HEK293 (cell line): ENCODE measurements around the gene CDH12.

Source experiments
- CTCF ChIA-PET: fragments of 350-600 bp; formaldehyde crosslinking; extraction: SDS; loops from one replicate; lab custom pipeline; 2021; ENCODE audit warnings: antibody characterized with exemption; lab: Yijun Ruan, JAX
- POLR2A ChIA-PET: fragments of 300-600 bp; formaldehyde crosslinking; extraction: SDS; loops from one replicate; lab custom pipeline; 2020; ENCODE audit warnings: antibody characterized with exemption, inconsistent platforms; lab: Yijun Ruan, JAX
- H3K27ac ChIP-seq: fragments of 200-500 bp; sonication (Bioruptor generic); 2 replicates; pipeline ENCODE4 v1.5.1; 2014; ENCODE audit warnings: low read depth, low read length, control low read depth, inconsistent platforms; ENCODE audit errors: extremely low read depth
- H3K36me3 ChIP-seq, 2 experiments: fragments of 200-500 bp in 1 of 2; sonication (Bioruptor generic) in 1 of 2; 1 replicate in 1 of 2; 2 replicates in 1 of 2; pipeline ENCODE4 v1.5.1; 2014 to 2017; ENCODE audit warnings: inconsistent platforms in 2 of 2, low read length in 2 of 2; ENCODE audit not compliant: control insufficient read depth in 2 of 2, insufficient read depth in 1 of 2
- H3K4me1 ChIP-seq: fragments of 200-500 bp; sonication (Bioruptor generic); 2 replicates; pipeline ENCODE4 v1.5.1; 2014; ENCODE audit warnings: mild to moderate bottlenecking, low read length, inconsistent platforms; ENCODE audit not compliant: control insufficient read depth, insufficient read depth
- H3K4me3 ChIP-seq: 2 replicates; pipeline ENCODE4 v1.5.1; 2011; ENCODE audit warnings: low read depth, mild to moderate bottlenecking, control low read depth, low read length, moderate library complexity
- H3K9me3 ChIP-seq: fragments of 200-500 bp; sonication (Bioruptor generic); 2 replicates; pipeline ENCODE4 v1.5.1; 2014; ENCODE audit warnings: low read depth, low read length, inconsistent platforms; ENCODE audit not compliant: control insufficient read depth, insufficient read depth
- KLF10 ChIP-seq: fragments of 450-650 bp; IDR thresholded peaks from 2 replicates; pipeline ENCODE4 v1.5.1; 2018; ENCODE audit warnings: missing biosample characterization, mild to moderate bottlenecking, missing genetic modification characterization
- MEIS1 ChIP-seq: sonication (generic); formaldehyde crosslinking; IDR thresholded peaks from 2 replicates; pipeline ENCODE4 v1.8.1; 2022; ENCODE audit warnings: missing genetic modification reagents, mild to moderate bottlenecking, borderline replicate concordance
- OVOL3 ChIP-seq: fragments of 450-650 bp; formaldehyde crosslinking; IDR thresholded peaks from 2 replicates; pipeline ENCODE4 v1.5.1; 2016; ENCODE audit warnings: missing biosample characterization, missing genetic modification characterization
- PRDM2 ChIP-seq: fragments of 450-650 bp; formaldehyde crosslinking; IDR thresholded peaks from 2 replicates; pipeline ENCODE4 v1.5.1; 2016; ENCODE audit warnings: missing biosample characterization, missing genetic modification characterization, borderline replicate concordance
- PRDM4 ChIP-seq: fragments of 450-650 bp; formaldehyde crosslinking; IDR thresholded peaks from 2 replicates; pipeline ENCODE4 v1.5.1; 2017; ENCODE audit warnings: missing biosample characterization, missing genetic modification characterization
- TRIM28 ChIP-seq: IDR thresholded peaks from 2 replicates; pipeline ENCODE4 v1.6.1; 2011; ENCODE audit warnings: low read length, control low read depth, borderline replicate concordance
- ZBTB1 ChIP-seq: fragments of 450-650 bp; formaldehyde crosslinking; IDR thresholded peaks from 2 replicates; pipeline ENCODE4 v1.5.1; 2016; ENCODE audit warnings: missing biosample characterization, missing genetic modification characterization
- ZNF214 ChIP-seq: fragments of 450-650 bp; formaldehyde crosslinking; IDR thresholded peaks from 2 replicates; pipeline ENCODE4 v1.5.1; 2017; ENCODE audit warnings: missing biosample characterization, mild to moderate bottlenecking, missing genetic modification characterization, borderline replicate concordance
- ZNF362 ChIP-seq: fragments of 450-650 bp; formaldehyde crosslinking; IDR thresholded peaks from 2 replicates; pipeline ENCODE4 v1.5.1; 2016; ENCODE audit warnings: missing biosample characterization, missing genetic modification characterization
- ZNF433 ChIP-seq: fragments of 450-650 bp; formaldehyde crosslinking; IDR thresholded peaks from 2 replicates; pipeline ENCODE4 v1.5.1; 2016; ENCODE audit warnings: missing biosample characterization, missing genetic modification characterization, low read depth
- ZNF585B ChIP-seq: fragments of 450-650 bp; formaldehyde crosslinking; IDR thresholded peaks from 2 replicates; pipeline ENCODE4 v1.5.1; 2016; ENCODE audit warnings: missing biosample characterization, missing genetic modification characterization
- ZNF596 ChIP-seq: fragments of 450-650 bp; IDR thresholded peaks from 2 replicates; pipeline ENCODE4 v1.5.0; 2018; ENCODE audit warnings: missing biosample characterization, mild to moderate bottlenecking, missing genetic modification characterization, moderate library complexity
- ZNF645 ChIP-seq: fragments of 450-650 bp; formaldehyde crosslinking; IDR thresholded peaks from 2 replicates; pipeline ENCODE4; 2016; ENCODE audit warnings: missing biosample characterization, missing genetic modification characterization
- ZNF654 ChIP-seq: fragments of 450-650 bp; formaldehyde crosslinking; IDR thresholded peaks from 2 replicates; pipeline ENCODE4 v1.5.1; 2016; ENCODE audit warnings: low read depth, missing biosample characterization, missing genetic modification characterization
- ZNF670 ChIP-seq: fragments of 450-650 bp; formaldehyde crosslinking; IDR thresholded peaks from 2 replicates; pipeline ENCODE4 v1.5.1; 2016; ENCODE audit warnings: missing biosample characterization, missing genetic modification characterization, low read depth
- ZNF692 ChIP-seq: fragments of 450-650 bp; formaldehyde crosslinking; IDR thresholded peaks from 2 replicates; pipeline ENCODE4 v1.5.1; 2016; ENCODE audit warnings: missing biosample characterization, missing genetic modification characterization
- ZNF704 ChIP-seq: fragments of 450-650 bp; formaldehyde crosslinking; IDR thresholded peaks from 2 replicates; pipeline ENCODE4 v1.5.1; 2016; ENCODE audit warnings: missing biosample characterization, missing genetic modification characterization
- ZNF777 ChIP-seq: fragments of 450-650 bp; formaldehyde crosslinking; IDR thresholded peaks from 2 replicates; pipeline ENCODE4 v1.5.1; 2017; ENCODE audit warnings: missing biosample characterization, missing genetic modification characterization, borderline replicate concordance
- ZXDB ChIP-seq: fragments of 450-650 bp; formaldehyde crosslinking; IDR thresholded peaks from 2 replicates; pipeline ENCODE4 v1.5.1; 2016; ENCODE audit warnings: missing biosample characterization, missing genetic modification characterization

The CDH12 gene

GRCh38 chr5:22539762-22540161 is 313.4 kb downstream of the CDH12 start (continued):
- no peak for TF ChIP-seq ZNF433
- TF ChIP-seq MEIS1 (CRISPR knock-in tag), result no peak
- no peak for TF ChIP-seq ZNF654 (tag by site-specific recombination)
- no peak for TF ChIP-seq ZNF214 (tag by site-specific recombination)
- no peak for TF ChIP-seq ZNF777 (tag by site-specific recombination)

- no peak overlapping the region for H3K27ac ChIP-seq
- CTCF ChIA-PET, result no interaction called here
- no peaks in the 10 kb centered on the region for H3K36me3 ChIP-seq
- TF ChIP-seq ZNF704 (tag by site-specific recombination), result no peak
- TF ChIP-seq ZNF585B (tag by site-specific recombination), result no peak
- no peak for TF ChIP-seq ZNF596 (tag by site-specific recombination)
- no peak for TF ChIP-seq ZXDB (tag by site-specific recombination)
- TF ChIP-seq ZBTB1 (tag by site-specific recombination), result no peak
- TF ChIP-seq OVOL3 (tag by site-specific recombination), result no peak
- TF ChIP-seq TRIM28, result no peak
- no peak for TF ChIP-seq PRDM4 (tag by site-specific recombination)
- no peak for TF ChIP-seq ZNF362 (tag by site-specific recombination)
- TF ChIP-seq ZNF645, result no peak
- TF ChIP-seq KLF10 (tag by site-specific recombination), result no peak
- no peak for TF ChIP-seq ZNF670 (tag by site-specific recombination)
- TF ChIP-seq PRDM2 (tag by site-specific recombination), result no peak
- TF ChIP-seq ZNF692 (tag by site-specific recombination), result no peak
- TF ChIP-seq, all 188 proteins: peak for 0
- Histone ChIP-seq H3K4me3 (no peak overlapping the region), H3K9me3 (no peaks in the 10 kb centered on the region), H3K4me1 (no peaks in the 10 kb centered on the region)
- POLR2A ChIA-PET, result no interaction called here
Observed at GRCh38 chr5:22531986-22532385, 321.2 kb downstream of the CDH12 start.
